NCI-H226 (cell line): Measurements from ENCODE around the gene MAML3.

ENCODE experiments used
- DNase-seq: peaks from one replicate; pipeline ENCODE4 v3.0.0-alpha.2; 2015

Gene MAML3

DNA sequence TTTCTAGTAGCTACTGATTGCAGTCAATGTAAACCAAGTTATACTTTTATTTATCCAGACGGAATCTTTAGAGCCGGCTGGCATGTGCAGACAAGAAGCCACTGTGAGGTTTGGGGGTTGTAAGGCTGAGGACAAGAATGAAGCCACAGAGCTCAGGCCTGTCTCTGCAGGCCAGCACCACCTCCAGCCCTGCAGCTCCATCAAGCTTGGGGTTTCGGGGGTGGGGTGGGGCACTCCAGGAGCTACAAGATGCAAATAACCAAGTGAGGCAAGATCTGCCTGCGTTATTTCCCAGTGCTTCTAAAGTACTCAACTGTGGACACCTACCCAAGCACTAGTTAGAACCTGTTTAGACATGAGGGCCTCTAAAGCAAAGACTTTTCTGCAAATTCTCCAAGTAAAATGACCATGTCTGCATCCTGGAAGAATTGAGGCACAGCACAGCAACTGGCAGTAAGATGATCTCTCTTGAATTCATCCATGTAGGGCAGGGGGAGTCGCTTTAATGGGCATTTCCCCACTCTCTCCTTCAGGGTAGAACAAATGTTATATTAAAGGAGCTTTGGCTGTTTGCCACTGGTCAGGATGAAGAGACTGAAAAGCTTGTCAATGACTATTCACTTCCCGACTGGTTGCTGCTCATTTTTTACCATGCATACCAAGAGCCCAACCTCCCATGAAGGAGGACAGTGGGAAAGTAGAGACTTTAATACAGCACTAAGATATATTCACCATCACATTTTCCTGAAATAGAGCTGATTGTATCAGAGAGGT, 265.8 kb downstream of the MAML3 start:
- no peak for DNase-seq

DNA sequence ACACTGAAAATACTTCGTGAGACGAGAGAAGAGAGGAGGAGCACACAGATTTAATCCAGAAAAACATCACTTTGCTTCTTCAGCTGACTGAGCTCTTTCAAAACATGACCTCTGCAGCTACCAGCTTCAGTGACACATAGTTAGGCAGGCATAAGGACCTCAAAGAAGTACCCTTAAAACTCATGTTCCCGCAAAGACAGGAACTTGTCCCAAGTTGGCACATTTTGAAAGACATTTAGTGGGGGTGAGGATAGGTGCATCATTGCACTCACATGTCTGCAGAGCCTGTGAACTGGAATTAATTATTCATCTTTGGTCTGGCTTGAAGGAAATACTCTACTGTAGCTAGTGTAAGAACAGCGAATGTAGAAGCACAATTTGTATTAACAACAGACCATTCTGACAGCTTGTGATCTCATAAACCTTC, 266.6 kb downstream of the MAML3 start:
- no peak for DNase-seq

DNA sequence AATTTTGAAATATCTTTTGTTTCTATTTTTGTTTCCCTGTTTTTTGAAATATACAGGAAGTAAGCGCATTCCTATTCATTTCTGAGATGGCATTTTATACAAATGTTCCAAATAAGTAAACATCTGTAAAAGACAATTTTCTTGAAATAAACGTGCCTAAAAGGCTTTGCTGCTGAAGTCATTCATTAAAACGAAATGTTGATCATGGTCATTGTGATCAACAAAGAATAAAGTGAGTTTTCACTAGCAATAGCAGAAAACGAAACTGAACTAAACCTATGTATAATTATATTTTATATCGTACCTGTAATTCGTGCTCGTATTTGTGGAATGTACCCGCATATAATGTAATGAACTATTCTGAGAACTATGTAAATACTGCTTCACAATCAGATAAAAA, 267.2 kb downstream of the MAML3 start:
- no peak for DNase-seq

DNA sequence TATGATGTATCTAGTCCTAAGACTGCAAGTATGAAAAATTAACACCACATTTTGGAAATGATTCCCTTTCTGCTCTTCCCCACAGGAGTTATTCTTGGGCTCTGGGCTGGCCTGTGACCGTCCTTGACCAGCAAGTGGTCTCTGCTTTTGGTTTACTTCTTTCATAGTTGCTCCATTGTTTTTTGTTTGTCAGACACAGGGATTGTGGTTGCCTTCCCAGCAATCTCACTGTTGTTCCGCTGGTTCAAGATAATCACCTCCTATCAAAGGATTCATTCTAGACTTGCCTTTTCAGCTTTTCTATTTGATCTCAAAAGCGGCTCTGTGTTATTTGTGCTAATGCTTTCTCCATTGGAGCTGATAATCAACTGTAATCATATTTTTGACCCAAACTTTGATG, 269.5 kb downstream of the MAML3 start:
- no peak for DNase-seq

DNA sequence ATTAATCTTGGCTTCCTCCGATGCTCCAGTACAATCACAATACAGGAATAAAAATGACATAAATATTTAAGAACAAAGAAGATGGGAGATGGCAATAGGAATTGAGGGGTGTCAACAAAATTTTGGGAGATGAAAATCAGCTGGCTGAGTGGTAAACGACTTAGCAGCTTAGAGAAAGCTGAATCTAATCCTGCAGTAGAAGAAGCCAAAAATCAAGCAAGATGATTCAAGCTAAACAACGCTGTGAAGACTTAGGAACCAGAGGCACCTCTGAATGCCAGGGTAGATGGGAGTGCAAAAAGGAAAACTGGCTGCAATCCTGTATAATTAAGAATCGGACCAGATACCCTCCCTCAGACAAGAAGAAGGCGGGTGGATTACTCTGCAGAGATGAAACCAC, 273.1 kb downstream of the MAML3 start:
- DNase-seq: no peak

DNA sequence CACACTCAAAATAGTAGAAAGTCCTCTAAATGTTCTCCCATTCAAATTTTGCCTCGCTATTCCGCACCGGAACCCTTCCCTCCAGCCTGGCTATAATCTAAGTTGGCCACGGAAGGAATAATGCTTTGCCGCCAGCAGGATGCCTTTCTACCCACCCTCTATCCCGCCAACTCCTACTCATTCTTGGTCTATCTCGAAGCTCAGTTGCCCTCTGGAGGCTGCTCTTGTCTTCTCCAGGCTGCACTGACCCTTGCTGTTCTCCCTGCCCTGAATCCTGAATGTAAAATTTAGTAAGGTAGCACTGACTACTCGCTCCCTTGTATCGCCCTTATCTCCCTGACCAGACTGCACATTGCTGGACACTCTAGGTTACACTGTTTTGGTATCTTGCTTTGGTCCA, 275.9 kb downstream of the MAML3 start:
- no peak for DNase-seq

DNA sequence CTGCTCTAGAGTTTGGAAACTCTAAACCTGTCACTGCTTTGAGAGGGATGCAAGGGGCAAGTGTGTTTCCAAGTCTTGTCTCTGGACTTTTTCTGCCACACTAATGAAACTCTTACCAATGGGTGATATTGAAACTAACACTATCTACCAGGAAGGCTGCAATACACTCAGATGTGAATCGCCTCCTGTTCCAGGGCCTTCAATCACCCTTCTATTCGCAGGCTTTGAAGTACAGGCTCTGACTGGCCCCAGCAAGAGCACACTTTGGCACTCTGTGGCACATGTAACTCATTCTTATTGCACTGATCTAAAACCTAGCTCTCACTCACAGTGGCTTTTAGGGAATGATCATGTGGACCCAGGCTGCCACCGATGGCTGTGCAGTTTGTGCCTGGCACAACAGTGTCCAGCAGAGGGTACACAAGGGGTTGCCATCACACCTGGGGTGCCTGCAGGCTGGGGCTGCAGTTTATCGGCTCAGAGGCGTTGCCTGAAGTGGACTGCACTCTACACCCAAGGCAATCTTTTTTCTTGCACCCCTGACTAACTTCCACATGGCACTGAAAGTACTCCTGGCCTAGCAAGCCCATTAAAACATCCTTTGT, 277.5 kb downstream of the MAML3 start:
- DNase-seq: no peak

DNA sequence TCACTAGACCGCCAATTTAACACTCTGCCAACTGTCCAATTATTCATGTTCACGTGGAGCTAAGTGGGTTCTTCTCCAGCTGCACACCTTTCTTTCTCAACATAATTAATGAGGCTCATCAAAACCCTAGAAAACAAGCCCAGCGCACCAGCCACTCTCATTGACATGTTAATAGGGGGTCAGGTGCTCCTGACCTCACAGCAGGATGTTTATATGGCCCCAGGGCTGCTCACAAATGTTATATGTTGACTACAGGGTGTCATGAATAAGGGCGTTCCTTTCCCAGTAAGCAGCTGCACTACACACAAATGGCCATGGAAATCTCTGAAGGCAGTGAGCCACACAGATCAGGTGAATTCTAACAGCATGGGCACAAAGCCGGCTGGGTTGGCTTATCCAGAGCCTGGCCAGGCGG, 278.6 kb downstream of the MAML3 start:
- DNase-seq: no peak

GRCh38 chr4:139873111-139873860, 280.7 kb downstream of the MAML3 start:
- DNase-seq: no peak

DNA sequence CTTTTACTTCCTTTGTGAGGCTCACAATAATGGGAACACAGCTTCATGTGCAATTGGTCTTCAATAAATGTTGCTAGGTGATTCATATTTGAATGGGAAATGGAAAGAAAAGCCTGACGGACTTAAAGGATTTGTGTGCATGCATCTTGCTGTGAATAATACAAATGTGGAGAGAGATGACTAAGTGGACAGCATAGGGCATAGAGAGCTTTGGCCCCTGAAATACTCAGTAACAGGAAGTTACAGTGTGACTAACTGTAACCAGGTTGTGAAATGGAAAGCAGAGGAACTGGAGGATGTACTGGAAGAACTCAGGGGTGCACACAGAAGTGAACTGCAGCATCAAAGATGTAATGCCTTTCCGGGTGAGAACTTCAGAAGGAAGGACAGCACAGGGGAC, 281.7 kb downstream of the MAML3 start:
- DNase-seq: peak; percentile 66

- no peak for DNase-seq
These were observed 284.2 kb downstream of the MAML3 start for GRCh38 chr4:139869810-139870209.

DNA sequence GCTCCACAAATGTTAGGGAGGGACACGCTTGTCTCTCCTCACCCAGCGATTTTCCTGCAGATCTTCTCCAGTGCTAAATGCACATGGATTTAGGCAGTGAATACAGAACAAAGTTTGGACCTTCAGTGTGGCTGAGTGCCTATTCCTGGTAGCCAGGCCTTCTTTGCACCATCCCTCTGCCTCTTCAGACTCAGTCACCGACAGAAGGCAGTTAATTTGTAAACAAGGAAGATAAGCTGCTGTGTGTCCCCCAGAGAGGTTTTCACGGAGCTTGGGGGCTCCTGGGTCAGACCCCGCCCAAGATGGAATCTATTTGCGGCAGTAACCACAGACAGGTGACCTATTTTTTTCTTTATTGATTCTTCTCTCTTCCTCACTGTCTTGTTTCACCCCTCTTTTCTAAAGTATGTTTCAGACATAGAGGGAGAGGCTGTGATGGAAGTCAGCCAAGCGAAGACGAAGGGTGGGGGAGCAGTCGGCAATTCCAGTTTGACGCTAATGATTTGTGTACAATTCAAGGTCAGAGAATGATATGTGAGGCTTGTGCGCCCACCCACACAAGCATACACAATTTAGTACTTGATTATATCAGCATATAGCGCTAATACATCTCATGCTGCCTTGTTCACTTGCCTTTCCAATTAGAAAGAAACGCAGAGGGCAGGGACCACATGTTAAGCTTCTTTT, 287.6 kb downstream of the MAML3 start:
- DNase-seq: no peak

GRCh38 chr4:139865537-139865936, 288.4 kb downstream of the MAML3 start:
- DNase-seq: no peak

- DNase-seq: no peak
These were observed 290.5 kb downstream of the MAML3 start for GRCh38 chr4:139863531-139863930.

DNA sequence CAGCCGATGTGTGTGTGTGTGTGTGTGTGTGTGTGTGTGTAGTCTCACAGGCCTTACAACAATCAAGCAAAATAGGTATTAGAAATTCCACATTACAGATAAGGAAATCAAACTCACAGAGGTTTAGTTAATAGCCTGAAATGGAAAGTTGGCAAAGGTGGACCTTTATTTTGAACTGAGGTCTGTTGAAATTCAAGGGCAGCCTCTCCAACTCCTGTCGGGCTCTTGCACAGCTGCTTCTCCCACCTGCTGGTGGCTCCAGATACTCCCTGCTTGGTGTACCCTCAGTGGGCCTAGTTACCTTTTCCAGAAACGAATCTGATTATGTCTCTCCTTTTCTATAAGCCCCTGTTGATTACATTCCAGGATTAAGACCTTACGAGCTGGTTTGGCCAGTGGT, 292.5 kb downstream of the MAML3 start:
- no peak for DNase-seq

DNA sequence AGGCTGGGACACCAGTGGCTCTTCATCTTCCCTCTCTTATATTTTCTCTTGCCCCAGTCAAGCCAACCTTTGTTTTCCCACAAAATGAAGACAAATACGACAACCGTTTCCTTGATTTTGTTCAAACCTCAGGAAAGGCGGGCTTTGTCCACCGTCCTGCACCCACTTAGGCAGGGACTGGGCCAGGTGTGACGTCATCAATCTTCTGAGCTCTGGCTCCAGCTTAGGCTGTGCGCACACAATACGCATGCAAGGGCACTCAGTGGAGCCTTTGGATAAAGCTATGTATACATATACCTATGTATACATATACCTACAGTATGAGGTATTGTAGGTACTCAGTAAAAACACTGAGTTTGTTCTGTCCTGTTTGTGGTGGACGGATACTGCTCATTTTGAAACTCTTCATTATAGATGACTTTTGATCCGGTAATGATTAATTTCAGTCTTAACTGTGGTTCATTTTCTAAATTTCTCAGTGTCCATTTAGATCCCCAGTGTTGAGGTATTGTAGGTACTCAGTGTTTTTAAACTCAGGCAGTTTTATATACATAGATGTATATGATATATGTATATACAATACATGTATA, 293.5 kb downstream of the MAML3 start:
- no peak for DNase-seq

GRCh38 chr4:139859876-139860275, 294.1 kb downstream of the MAML3 start:
- no peak for DNase-seq

DNA sequence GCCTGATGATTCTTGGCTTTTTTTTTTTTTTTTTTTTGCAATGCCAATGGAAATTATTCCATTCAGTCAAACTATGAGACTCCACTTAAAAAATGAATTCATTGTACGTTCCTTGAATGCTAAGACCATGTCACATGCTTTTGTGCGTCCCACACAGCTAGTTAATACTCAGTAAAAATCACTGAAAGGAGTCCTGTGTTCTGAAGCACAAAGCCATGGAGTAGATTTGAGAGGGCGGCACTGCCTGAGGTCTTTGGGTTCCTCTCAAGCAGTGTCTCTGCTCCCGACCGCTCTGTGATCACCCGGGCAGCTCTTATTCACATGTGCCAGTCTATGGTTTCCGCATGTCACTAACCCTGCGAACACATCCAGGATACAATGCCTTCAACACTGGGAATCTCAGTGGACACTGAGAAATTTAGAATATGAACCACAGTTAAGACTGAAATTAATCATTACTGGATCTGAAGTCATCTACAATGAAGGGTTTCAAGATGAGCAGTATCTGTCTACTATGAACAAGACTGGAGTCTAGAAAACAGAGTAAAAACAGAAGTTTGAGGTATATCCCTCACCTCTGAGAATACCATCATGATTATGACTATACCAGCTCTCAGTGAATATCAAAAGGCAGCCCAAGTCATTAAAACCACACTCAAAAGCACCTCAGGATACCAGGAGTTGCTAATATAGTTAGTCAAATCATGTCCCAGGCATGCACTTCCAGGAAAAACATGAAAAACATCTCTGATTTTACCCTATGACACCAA, 295.4 kb downstream of the MAML3 start:
- DNase-seq: no peak

DNA sequence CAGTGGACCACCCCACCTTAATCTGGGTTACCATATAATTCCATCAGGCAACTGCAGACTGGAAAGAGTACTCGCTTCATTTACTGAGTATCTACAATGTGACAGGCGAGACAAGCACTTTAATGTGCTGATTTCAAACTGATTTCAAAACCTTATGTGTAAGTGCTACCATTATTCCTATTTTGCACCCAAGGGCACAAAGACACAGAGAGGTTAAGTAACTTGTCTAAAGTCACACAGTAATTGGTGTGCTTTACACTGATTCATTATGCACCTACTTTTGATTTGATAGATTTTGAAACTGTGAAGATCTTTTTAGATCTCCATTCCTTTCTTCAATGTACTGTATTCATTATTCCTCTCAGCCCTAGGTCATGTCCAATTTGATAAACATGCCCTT, 296.0 kb downstream of the MAML3 start:
- no peak for DNase-seq

DNA sequence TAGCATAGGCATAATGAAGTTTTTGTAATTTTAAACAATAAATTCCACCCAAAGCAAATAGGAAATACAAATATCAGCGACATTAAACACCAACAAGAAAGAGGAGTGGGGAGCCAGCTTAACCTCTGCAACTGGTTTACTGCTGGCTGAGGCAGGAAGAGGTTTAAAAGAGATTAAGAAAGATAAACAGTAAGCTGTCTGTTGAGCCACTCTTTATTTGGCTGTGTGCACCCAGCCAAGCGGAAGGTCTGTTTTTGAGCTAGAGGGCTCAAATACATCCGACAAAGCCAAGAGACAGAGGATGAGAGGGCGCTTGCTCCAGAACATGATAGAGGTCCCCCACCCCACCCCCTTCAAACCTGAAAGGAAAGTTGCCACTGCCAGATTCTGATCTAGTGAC, 297.0 kb downstream of the MAML3 start:
- DNase-seq: no peak

DNA sequence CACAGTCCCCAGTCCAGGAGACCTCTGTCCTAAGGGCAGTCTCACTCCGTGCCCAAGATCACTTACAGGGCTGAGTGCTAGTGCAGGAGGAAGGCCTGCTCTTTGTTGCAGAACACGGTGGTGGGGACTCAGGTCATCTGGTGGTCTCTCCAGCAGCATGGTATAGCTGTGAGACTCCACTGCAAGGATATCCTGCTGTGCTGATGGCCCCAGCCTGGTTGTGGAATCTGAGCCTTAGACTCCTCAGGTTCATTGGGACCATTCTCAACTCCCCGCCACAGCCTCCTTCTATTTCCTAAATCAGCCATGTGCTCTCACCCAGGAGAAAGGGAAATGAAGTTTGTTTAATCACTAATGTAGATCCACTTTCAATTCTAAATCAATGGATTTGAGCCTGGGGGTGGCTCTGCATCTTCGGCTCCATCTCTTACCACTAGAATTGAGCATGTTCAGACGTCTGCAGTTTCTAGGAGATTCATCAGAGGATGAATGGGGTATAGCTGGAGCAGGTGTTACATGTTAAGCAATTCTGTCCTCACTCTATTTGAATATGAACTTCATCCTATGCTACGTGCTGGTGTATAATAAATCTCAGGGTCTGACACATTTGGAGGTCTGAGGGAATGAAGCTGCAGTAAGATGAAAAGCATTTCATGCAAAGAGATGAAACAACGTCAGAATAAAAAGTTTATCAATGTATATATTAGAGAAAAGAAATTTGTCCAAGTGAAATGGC, 299.1 kb downstream of the MAML3 start:
- DNase-seq: no peak

DNA sequence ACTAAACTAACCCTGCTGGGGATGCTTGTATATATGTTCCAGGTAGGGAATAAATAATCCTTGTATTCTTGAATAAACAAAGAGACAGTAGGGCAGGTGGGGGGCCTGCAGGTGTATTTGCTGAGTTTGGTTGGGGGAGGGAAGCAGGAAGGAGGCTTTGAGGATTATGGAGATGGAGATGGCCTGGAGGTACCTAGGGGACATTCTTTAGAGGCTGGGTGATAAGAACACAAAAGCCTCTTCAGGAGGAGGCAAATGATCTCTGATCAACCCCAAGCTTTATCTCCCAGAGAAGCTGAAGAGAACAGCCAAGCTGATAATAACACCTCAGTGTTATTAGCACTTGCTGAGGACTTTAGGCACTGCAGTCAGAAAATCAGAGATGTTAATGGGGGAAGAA, 300.7 kb downstream of the MAML3 start:
- no peak for DNase-seq
